A549 (cell line): ENCODE results near the gene ADAMTS1. TPM values are rescaled to one million over a fixed set of nuclear protein-coding genes. Genes with fewer than 3 reads are reported as not detected.

Source experiments
- ATAC-seq, 2 experiments: fragments of 200-7000 bp in 1 of 2; fragments of >200 bp in 1 of 2; cut with Nextera tagmentation in 1 of 2; cut with Tn5 transposase in 1 of 2; 3 replicates each; pipeline versions ENCODE4 v1.8.0 to v1.9.1; 2018 to 2020; ENCODE audit warnings: mild to moderate bottlenecking in 1 of 2, moderate library complexity in 1 of 2
- CTCF ChIA-PET: fragments of 300-600 bp; sonication (Branson Sonifier 250); formaldehyde crosslinking; extraction: SDS; loops from one replicate; lab custom pipeline; 2021; ENCODE audit warnings: antibody characterized with exemption, inconsistent platforms; lab: Yijun Ruan, JAX
- POLR2A ChIA-PET: fragments of 350-600 bp; formaldehyde crosslinking; extraction: SDS; loops from one replicate; lab custom pipeline; 2021; ENCODE audit warnings: antibody characterized with exemption, inconsistent platforms; lab: Yijun Ruan, JAX
- DNase-seq, 2 experiments: peaks; one replicate each; pipeline versions ENCODE4 v3.0.0 to v3.0.0-alpha.2; 2011 to 2016; ENCODE audit warnings: low read depth in 1 of 2, low spot score in 1 of 2
- FAIRE-seq: peaks from 2 replicates; lab custom pipeline; 2011; peaks lifted over from hg19 to GRCh38; lab: Jason Lieb, UNC
- H3K27ac ChIP-seq, 2 experiments: fragments of >200 bp; sonication (Bioruptor Twin); formaldehyde crosslinking; 3 replicates each; pipeline ENCODE4 v1.5.1; 2016 to 2017
- H3K4me1 ChIP-seq: fragments of >200 bp; sonication (Bioruptor Twin); formaldehyde crosslinking; 3 replicates; pipeline ENCODE4 v1.6.1; 2016
- H3K4me2 ChIP-seq: fragments of >200 bp; sonication (Bioruptor Twin); formaldehyde crosslinking; 3 replicates; pipeline ENCODE4 v1.6.1; 2016
- H3K4me3 ChIP-seq: fragments of >200 bp; sonication (Bioruptor Twin); formaldehyde crosslinking; 3 replicates; pipeline ENCODE4 v1.5.1; 2016
- H3K9me3 ChIP-seq: fragments of >200 bp; sonication (Bioruptor Twin); formaldehyde crosslinking; 3 replicates; pipeline ENCODE4 v1.6.1; 2016
- BHLHE40 ChIP-seq: IDR thresholded peaks from 2 replicates; pipeline ENCODE4 v1.6.1; 2012; ENCODE audit warnings: low read depth, low read length, inconsistent platforms
- CBX8 ChIP-seq: fragments of 200-600 bp; sonication (generic); IDR thresholded peaks from 2 replicates; pipeline ENCODE4 v1.6.1; 2016
- CHD4 ChIP-seq: fragments of 200-600 bp; sonication (generic); IDR thresholded peaks from 2 replicates; pipeline ENCODE4 v1.6.1; 2016; ENCODE audit warnings: antibody characterized with exemption, mild to moderate bottlenecking, borderline replicate concordance
- E2F6 ChIP-seq: IDR thresholded peaks from 2 replicates; pipeline ENCODE4 v1.6.1; 2012; ENCODE audit warnings: low read depth, borderline replicate concordance
- EHF ChIP-seq: fragments of 250-450 bp; sonication (Bioruptor Pico); IDR thresholded peaks from 2 replicates; pipeline ENCODE4 v1.5.0; 2020; ENCODE audit warnings: mild to moderate bottlenecking
- EHMT2 ChIP-seq: fragments of 200-600 bp; sonication (generic); IDR thresholded peaks from 2 replicates; pipeline ENCODE4 v1.6.1; 2016; ENCODE audit warnings: antibody characterized with exemption, low read depth, mild to moderate bottlenecking, moderate library complexity
- EP300 ChIP-seq, 2 experiments: fragments of >200 bp; sonication (Bioruptor Twin); formaldehyde crosslinking; IDR thresholded peaks; 2 replicates in 1 of 2; 3 replicates in 1 of 2; pipeline ENCODE4 v1.6.1; 2016 to 2017
- FOXS1 ChIP-seq: fragments of 250-450 bp; sonication (Bioruptor Pico); IDR thresholded peaks from 2 replicates; pipeline ENCODE4 v1.5.0; 2020; ENCODE audit warnings: mild to moderate bottlenecking, moderate library complexity
- HDAC2 ChIP-seq: fragments of 200-600 bp; sonication (generic); IDR thresholded peaks from 2 replicates; pipeline ENCODE4 v1.6.1; 2016
- JUN ChIP-seq, 2 experiments: fragments of >200 bp; sonication (Bioruptor Twin); formaldehyde crosslinking; IDR thresholded peaks; 2 replicates in 1 of 2; 3 replicates in 1 of 2; pipeline ENCODE4 v1.6.1; 2016 to 2017
- KDM5A ChIP-seq: fragments of 200-600 bp; sonication (generic); IDR thresholded peaks from 2 replicates; pipeline ENCODE4 v1.6.1; 2016; ENCODE audit warnings: antibody characterized with exemption, mild to moderate bottlenecking
- MAX ChIP-seq: IDR thresholded peaks from 2 replicates; pipeline ENCODE4 v1.6.1; 2012
- MAZ ChIP-seq: fragments of 150-350 bp; IDR thresholded peaks from 2 replicates; pipeline ENCODE4 v1.6.1; 2014; ENCODE audit warnings: antibody characterized with exemption, low read depth, low read length, borderline replicate concordance
- NFE2L2 ChIP-seq: fragments of 150-350 bp; conservative IDR thresholded peaks from 2 replicates; pipeline ENCODE4 v1.6.1; 2014; ENCODE audit warnings: low read length
- NPAS2 ChIP-seq: fragments of 250-450 bp; sonication (Bioruptor Pico); IDR thresholded peaks from 2 replicates; pipeline ENCODE4 v1.8.0; 2022; ENCODE audit warnings: mild to moderate bottlenecking, moderate library complexity, borderline replicate concordance
- PBX3 ChIP-seq: IDR thresholded peaks from 2 replicates; pipeline ENCODE4 v1.6.1; 2012
- POLR2A ChIP-seq: IDR thresholded peaks from 2 replicates; pipeline ENCODE4 v1.6.1; 2012; ENCODE audit warnings: mild to moderate bottlenecking, low read length
- RARB ChIP-seq: fragments of 250-450 bp; sonication (Bioruptor Pico); IDR thresholded peaks from 2 replicates; pipeline ENCODE4 v1.8.0; 2021; ENCODE audit warnings: mild to moderate bottlenecking, moderate library complexity
- RCOR1 ChIP-seq: fragments of 150-350 bp; IDR thresholded peaks from 2 replicates; pipeline ENCODE4 v1.6.1; 2014; ENCODE audit warnings: antibody characterized with exemption, low read length, low read depth
- RFX5 ChIP-seq: fragments of 450-650 bp; IDR thresholded peaks from 2 replicates; pipeline ENCODE4 v1.7.1; 2014; ENCODE audit warnings: antibody characterized with exemption, mild to moderate bottlenecking, moderate library complexity
- SMC3 ChIP-seq: fragments of >200 bp; sonication (Bioruptor Twin); formaldehyde crosslinking; IDR thresholded peaks from 3 replicates; pipeline ENCODE4 v1.6.1; 2018; ENCODE audit warnings: inconsistent platforms
- TP53 ChIP-seq: fragments of 250-450 bp; sonication (Bioruptor Pico); IDR thresholded peaks from 2 replicates; pipeline ENCODE4 v1.5.0; 2021; ENCODE audit warnings: mild to moderate bottlenecking, moderate library complexity
- USF2 ChIP-seq: fragments of 450-650 bp; IDR thresholded peaks from 2 replicates; pipeline ENCODE4 v1.6.1; 2014; ENCODE audit warnings: antibody characterized with exemption
- ZFP36 ChIP-seq: fragments of 450-650 bp; IDR thresholded peaks from 2 replicates; pipeline ENCODE4 v1.6.1; 2014; ENCODE audit warnings: borderline replicate concordance; ENCODE audit not compliant: partially characterized antibody
- ZNF302 ChIP-seq: fragments of 250-450 bp; sonication (Bioruptor Pico); IDR thresholded peaks from 2 replicates; pipeline ENCODE4 v1.9.0; 2021; ENCODE audit warnings: inconsistent platforms, mild to moderate bottlenecking, moderate library complexity
- WGBS: methylation state at CpG from one replicate; pipeline ENCODE4 v1.1.6; 2017; ENCODE audit errors: missing lambda C conversion rate; 5-methylcytosine and 5-hydroxymethylcytosine counted together
- polyA plus RNA-seq, 4 experiments: library from polyadenylated mRNA; depleted of rRNA in 3 of 4; stranded (reverse); fragments of >200 nt; fragmentation: RNase III in 1 of 4; extraction: RNeasy Plus Mini Kit Qiagen cat#74134 plus additional on column Dnase treatment in 1 of 4; gene quantifications; 2 replicates in 3 of 4; 3 replicates in 1 of 4; pipeline ENCODE4 v1.2.3, GENCODE V29; 2011 to 2017

Gene ADAMTS1
- polyA plus RNA-seq, 2 of the 4 experiments (the other 2 are of a cell fraction) = 0.17 TPM

- TF ChIP-seq USF2 = no peak
- TF ChIP-seq ZFP36 = no peak
- TF ChIP-seq NPAS2 (CRISPR knock-in tag) = no peak
These were observed 2.9 kb downstream of the ADAMTS1 start (continued) for GRCh38 chr21:26842300-26842699.

- WGBS = 75% methylated on average over 6 of the region's 7 CpGs
- ChIA-PET CTCF (interaction anchor here (1.9 kb wide), 1 partner anchor 1905 kb away, joined by 8 read pairs; no protein-coding TSS in a partner anchor), POLR2A (no interaction called here)
- Histone ChIP-seq H3K27ac (no peak overlapping the region), H3K4me2 (no peak overlapping the region), H3K9me3 (no peaks in the 10 kb centered on the region), H3K4me1 (peaks cover 9% of the 10 kb centered on the region; the same call in 2 of the 3 replicates), H3K4me3 (no peak overlapping the region)
- no peak for ATAC-seq
- FAIRE-seq = no peak
- TF ChIP-seq E2F6 (no peak), ZNF302 (CRISPR knock-in tag) (no peak), KDM5A (no peak), EHMT2 (no peak), MAZ (no peak), ZFP36 (no peak), EP300 (IDR thresholded peaks at IDR 0.05) (no peak), RARB (CRISPR knock-in tag) (no peak), EHF (CRISPR knock-in tag) (no peak), CBX8 (no peak), SMC3 (no peak), PBX3 (no peak), USF2 (no peak), RCOR1 (no peak), RFX5 (no peak)
- DNase-seq = peak in 1 of 2 experiments; percentile 13
These were observed 4.3 kb downstream of the ADAMTS1 start for GRCh38 chr21:26840912-26841311.

- H3K4me1 ChIP-seq = peaks cover 9% of the 10 kb centered on the region; the same call in 2 of the 3 replicates
- FAIRE-seq (no peak), DNase-seq (no peak), ATAC-seq (no peak)
- H3K4me2 ChIP-seq = no peak overlapping the region
- TF ChIP-seq PBX3 = no peak
- TF ChIP-seq BHLHE40 = no peak
- TF ChIP-seq CBX8 = no peak
- TF ChIP-seq MAX = no peak
- TF ChIP-seq FOXS1 (CRISPR knock-in tag) = no peak
- TF ChIP-seq CHD4 = no peak
- TF ChIP-seq JUN (IDR thresholded peaks at IDR 0.05) = no peak
- no peak for TF ChIP-seq MAZ
- no peak for TF ChIP-seq POLR2A
- TF ChIP-seq HDAC2 = no peak
- TF ChIP-seq NFE2L2 = no peak
- TF ChIP-seq USF2 = no peak
- no peak for TF ChIP-seq TP53 (CRISPR knock-in tag)
- ChIA-PET CTCF (no interaction called here), POLR2A (no interaction called here)
- H3K4me3 ChIP-seq = no peak overlapping the region
- H3K27ac ChIP-seq = no peak overlapping the region
- 83% methylated on average over 9 of the region's 10 CpGs for whole genome bisulfite sequencing
- no peaks in the 10 kb centered on the region for H3K9me3 ChIP-seq
These were observed 5.0 kb downstream of the ADAMTS1 start for GRCh38 chr21:26840201-26840600.
